Anterior cingulate cortex (tissue), 58 donors: ENCODE measurements around the gene SCYGR7.
A peak's percentile ranks its signal among the peaks of the same experiment; 100 is the strongest.
"Not testable (repeated sequence)": the region's sequence is repeated elsewhere in the genome, so short reads cannot be mapped to it uniquely, and the experiment has no call there.

Experiments used
- DNase-seq, 58 donors: peaks; one replicate each; lab custom pipeline; 2025; lab: John Stamatoyannopoulos, UW

SCYGR7 gene

DNA sequence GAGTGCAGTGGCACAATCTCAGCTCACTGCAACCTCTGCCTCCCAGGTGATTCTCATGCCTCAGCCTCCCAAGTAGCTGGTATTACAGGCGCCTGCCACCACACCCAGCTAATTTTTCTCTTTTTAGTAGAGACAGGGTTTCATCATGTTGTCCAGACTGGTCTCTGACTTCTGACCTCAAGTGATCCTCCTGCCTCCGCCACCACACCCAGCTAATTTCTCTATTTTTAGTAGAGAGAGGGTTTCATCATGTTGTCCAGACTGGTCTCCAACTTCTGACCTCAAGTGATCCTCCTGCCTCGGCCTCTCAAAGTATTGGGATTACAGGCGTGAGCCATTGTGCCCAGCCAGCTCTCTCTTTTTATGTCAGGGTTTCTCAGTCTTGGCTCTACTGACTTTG, 28.1 kb downstream of the SCYGR7 start:
- DNase-seq: not testable (repeated sequence)

DNA sequence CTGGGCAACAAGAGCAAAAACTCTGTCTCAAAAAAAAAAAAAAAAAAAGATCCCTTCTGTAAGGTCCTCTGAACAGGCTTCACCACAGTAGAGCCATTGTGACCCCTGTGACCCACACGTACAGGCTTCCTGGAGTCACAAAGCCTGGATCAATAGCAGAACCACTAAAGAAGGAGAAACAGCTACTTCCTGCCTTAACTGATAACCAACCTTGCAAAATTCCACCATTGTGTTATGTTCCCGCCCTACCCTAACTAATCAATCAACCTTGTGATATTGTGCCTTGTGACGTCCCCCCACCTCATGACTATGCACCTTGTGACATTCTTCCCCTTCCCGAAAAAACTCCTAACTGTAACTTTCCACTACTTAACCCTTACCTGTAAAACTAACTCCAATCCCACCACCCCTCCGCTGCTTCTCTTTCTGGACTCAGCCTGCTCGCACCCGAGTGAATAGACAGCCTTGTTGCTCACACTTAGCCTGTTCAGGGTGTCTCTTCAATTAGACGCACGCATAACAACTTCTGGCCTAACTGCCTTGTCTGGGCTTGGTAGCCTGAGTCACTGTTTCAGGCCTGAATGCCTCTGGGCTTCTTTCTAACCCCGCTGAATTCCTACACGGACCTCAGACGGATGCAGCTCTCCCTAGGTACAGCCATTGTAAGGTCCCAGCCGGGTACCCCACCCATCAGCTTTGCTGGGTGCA, 31.4 kb downstream of the SCYGR7 start:
- no peak for DNase-seq

DNA sequence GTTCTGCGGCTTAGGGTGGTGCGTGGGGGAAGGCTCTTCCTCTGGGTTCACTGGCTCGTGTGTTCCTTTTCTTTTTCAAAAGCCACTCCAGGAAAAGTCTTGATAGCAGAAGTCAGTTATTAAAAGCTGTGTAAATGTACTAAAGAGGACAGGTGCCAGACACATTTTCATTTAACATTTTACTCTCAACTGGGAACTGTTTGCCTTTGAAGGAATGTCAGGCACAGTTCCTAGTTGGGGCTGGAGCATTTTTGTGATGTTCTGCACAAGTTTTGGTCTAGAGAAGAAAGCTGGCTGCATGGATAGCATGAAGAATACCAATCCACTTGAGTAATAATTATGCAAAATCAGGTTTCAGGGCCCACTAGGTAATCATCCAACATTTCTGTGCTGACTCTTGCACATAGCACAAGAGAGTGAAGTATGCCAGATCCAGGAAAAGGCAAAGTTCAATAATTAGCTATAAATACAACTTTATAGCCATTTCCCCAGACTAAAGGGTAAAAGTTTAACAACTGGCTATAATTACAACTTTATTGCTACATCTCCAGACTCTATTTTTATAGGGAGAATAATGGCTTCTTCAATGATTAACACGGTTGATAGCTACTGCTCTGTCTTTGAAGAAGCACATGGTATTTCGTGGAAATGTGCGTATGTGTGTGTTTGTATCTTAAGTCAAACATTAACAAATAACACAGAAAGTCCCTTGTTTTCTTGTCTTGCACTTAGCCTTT, 33.8 kb downstream of the SCYGR7 start:
- DNase-seq: no peak

DNA sequence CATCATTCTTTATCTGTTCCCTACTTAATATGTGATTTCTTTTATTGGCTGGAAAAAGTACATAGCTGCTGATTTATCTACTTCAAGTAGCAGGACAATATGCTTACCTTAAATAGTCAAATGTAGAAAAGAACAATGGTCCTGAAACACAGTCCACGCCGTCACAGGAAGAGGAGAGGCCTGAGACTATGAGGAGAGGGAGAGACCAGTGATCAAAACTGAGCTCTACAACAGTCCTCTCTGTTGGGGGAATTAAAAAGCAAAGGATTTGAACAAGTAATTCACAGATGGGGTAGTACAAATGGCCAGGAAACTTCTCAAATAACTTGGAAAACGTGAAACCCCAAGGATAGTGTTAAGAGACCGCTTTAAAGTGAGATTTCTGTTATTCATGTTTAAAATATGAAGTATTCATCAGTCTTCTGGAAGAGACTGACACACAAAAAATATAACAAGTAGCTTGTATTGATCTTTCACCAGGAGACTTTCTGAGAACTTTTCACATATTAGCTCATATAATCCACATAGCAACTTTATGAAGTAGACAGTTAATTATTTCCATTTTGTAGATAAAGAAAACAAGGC, 37.7 kb downstream of the SCYGR7 start:
- DNase-seq: no peak

DNA sequence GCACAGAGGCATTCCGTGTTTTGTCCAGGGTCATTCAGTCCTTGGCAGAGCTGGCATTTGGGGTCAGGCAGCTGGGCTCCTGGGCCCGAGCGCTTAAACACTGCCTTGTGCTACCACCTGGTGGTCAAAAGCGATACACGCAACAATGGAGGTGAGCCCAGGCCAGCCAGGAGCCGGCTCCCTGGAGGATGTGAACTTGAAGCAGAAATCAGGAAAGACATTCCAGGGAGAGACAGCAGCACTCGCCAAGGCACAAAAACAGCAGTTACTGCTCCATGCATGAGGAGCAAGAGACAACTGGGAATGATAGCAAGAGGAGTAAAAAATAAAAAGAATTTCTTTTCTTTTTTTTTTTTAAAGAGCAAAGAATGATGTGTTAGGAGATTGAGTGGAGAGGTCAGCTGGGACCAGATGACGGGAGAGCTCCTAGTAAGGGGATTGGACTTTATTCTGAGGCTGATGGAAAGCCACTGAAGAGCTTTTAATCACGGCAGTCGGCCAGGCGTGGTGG, 38.3 kb downstream of the SCYGR7 start:
- peak in 56 of 58 donors; percentile 7 to 82 (median 53) for DNase-seq

DNA sequence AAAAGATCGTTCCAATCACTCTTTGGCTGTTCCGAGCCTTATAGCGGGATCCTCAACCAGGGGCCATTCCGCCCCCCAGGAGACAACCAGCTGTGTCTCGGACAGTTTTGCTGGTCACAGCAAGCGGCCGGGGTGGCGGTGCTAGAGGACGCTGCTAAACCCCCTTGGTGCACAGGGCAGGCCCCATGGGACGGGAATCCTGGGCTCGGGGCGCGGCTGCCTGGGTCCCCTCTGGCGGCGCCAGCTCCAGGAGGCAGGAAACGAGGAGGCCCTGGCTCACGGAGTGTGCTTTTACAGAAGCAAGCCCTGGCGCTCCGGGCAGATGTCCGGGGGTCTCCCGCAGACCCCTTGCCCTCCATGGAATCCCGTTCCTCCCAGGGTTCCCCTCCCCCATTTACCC, 39.7 kb downstream of the SCYGR7 start:
- DNase-seq: no peak

DNA sequence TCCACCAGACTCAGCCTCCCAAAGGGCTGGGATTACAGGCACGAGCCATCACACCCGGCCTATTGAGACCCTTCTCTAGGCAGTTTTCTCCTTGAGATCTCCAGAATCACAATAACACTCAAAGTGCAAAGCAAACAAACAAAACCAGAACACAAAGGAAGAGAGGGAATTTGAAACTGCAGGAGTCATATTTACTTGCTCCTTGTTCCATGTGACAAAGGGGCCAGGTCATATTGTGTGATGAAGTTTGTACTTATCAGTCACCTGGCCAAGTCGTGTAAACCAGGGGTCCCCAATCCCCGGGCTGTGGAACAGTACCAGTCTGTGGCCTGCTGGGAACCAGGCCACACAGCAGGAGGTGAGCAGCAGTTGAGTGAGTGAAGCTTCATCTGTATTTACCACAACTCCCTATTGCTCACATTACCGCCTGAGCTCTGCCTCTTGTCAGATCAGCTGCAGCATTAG, 44.1 kb downstream of the SCYGR7 start:
- no peak for DNase-seq

DNA sequence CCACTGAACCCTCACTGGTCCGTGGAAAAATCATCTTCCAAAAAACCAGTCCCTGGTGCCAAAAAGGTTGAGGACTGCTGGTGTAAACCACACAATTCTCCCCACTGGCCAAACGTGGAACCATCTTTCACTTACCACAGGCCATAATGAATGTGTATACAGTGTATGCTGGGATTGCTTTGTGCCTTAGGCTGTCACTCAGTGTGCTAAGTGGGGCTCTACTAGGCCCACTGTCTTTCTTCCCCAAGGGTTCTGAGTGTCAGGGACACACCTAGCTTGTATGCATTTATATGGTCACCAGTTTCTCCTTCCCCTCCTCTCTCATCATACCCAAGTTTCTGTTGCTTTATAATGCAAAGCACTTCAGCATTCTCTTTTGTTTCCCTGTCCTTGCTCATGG, 44.8 kb downstream of the SCYGR7 start:
- no peak for DNase-seq

DNA sequence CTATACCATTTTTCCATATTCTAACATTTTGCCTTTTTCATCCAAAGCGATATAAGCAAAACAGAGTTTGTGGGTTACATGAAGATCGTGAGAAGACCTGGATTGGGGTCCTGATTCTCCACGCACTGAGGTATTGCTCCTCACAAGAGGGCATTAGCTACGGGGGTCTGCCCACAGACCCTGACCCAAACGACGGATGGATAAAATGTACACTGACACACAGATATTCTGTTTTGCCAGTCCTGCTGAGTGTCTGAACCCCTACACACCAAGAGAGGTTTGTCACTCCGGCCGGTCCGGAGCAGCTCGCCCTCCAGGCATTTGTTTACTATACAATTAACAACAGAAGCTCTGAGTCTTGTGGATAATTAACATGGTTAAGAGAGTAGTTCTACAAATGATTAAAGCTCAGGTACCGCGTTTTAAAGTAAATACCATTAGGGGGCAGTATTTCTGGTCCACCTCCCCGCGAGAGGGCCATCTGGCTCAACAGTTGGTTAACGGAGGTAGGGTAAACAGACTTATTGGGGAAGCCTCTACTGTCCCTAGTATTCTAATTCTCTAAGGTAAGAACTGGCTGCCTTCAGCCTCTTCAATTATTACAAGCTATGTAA, 46.0 kb downstream of the SCYGR7 start:
- DNase-seq: no peak

DNA sequence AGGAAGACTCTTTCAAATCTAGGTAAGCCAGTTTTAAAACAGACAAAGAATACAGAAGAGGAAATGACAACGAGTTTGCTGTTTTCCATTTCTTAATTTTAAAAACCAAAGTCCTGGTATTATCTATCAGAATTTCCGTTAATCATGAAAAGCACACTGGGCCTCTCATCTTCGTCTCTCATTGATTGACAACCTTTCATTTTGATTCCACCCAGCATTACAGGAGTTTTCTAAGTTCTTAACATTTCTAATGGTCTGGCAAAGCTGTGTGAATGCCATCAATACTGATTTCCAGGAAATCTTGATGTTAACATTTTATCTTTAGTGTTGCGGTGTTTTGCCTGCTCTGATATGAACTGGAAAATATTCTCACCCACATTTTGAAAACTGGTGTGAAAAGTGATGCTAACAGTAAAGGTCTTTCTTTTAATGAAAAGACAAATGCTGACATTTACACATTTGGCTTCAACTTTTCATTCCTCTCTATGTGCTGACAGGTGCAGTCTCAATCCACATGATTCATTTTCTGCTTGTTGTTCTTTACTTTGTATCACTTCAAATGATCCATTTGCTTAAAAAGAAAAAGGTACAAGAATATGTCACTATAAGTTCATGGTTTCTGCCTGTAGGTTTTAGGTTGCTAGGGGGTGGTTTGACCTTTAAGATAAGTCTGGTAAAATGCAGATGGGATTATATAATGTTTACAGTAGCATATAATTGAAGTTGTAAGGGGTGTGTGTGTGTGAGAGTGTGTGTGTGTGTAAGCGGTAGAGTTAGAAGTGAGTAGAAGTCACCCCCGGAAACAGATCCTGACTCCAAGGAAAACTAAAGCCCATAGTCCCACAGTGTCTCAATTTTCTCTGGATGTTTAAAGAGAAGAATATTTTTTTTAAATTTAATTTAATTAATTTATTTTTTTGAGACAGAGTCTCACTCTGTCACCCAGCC, 47.0 kb downstream of the SCYGR7 start:
- DNase-seq: no peak
